Activated B cell treated with CpG ODN at 0.5 μM for 24 hours (primary cell): ENCODE data around the gene FRMD3. TPM values are rescaled to one million over a fixed set of nuclear protein-coding genes. Genes with fewer than 3 reads are reported as not detected.

Experiments used
- ATAC-seq: fragments of 200-7000 bp; cut with Tn5 transposase; one replicate; pipeline ENCODE4 v1.10.0; 2021; ENCODE audit warnings: low read depth, mild to moderate bottlenecking, moderate library complexity
- CTCF ChIA-PET: fragments of 350-600 bp; sonication (Branson Sonifier 250); formaldehyde crosslinking; loops from one replicate; lab custom pipeline; 2021; ENCODE audit warnings: antibody characterized with exemption; lab: Charles Lee
- POLR2A ChIA-PET: fragments of 350-600 bp; sonication (Branson Sonifier 250); formaldehyde crosslinking; loops from one replicate; lab custom pipeline; 2021; ENCODE audit warnings: antibody characterized with exemption; lab: Charles Lee
- DNase-seq: peaks from one replicate; pipeline ENCODE4 v3.0.0; 2022
- H3K27ac Mint-ChIP-seq: one replicate; pipeline ENCODE4 v1.8.0; 2020; ENCODE audit warnings: mixed read lengths
- H3K27me3 Mint-ChIP-seq: one replicate; pipeline ENCODE4 v1.8.0; 2021; ENCODE audit warnings: mixed read lengths
- H3K36me3 Mint-ChIP-seq: one replicate; pipeline ENCODE4 v1.8.0; 2021; ENCODE audit warnings: low read depth, mixed read lengths
- H3K4me1 Mint-ChIP-seq: one replicate; pipeline ENCODE4 v1.8.0; 2021; ENCODE audit warnings: mixed read lengths
- H3K4me3 Mint-ChIP-seq: one replicate; pipeline ENCODE4 v1.8.0; 2020; ENCODE audit warnings: mild to moderate bottlenecking, mixed read lengths
- H3K9me3 Mint-ChIP-seq: one replicate; pipeline ENCODE4 v1.8.0; 2020; ENCODE audit warnings: mixed read lengths
- CTCF ChIP-seq: fragments of 200-600 bp; IDR thresholded peaks from one replicate; pipeline ENCODE4 v1.8.0; 2022; ENCODE audit warnings: antibody characterized with exemption, mild to moderate bottlenecking
- intact Hi-C: fragments of 100-400 bp; cut with micrococcal nuclease; formaldehyde crosslinking; loops from one replicate; pipeline ENCODE4 v1.15.1; 2024
- total RNA-seq: library from RNA; stranded (reverse); gene quantifications from 2 replicates; pipeline ENCODE4 v1.2.3, GENCODE V29; 2022

FRMD3 gene
- total RNA-seq, 1 donor from 2014 or later, result 0.91 TPM

- ChIA-PET POLR2A (no interaction called here), CTCF (no interaction called here)
- DNase-seq (no peak), ATAC-seq (no peak)
- H3K4me1 Mint-ChIP-seq, result no peaks in the 10 kb centered on the region
- TF ChIP-seq CTCF, result no peak
- H3K27me3 Mint-ChIP-seq, result no peaks in the 10 kb centered on the region
- H3K36me3 Mint-ChIP-seq, result no peaks in the 10 kb centered on the region
- no peak overlapping the region for H3K4me3 Mint-ChIP-seq
- H3K9me3 Mint-ChIP-seq, result no peaks in the 10 kb centered on the region
- intact Hi-C loops, result no loop called here
- no peak overlapping the region for H3K27ac Mint-ChIP-seq
Observed at GRCh38 chr9:83505282-83505681, 32.9 kb downstream of the FRMD3 start.

- ChIA-PET POLR2A (no interaction called here), CTCF (no interaction called here)
- H3K9me3 Mint-ChIP-seq, result no peaks in the 10 kb centered on the region
- H3K27me3 Mint-ChIP-seq, result no peaks in the 10 kb centered on the region
- ATAC-seq (no peak), DNase-seq (no peak)
- no peaks in the 10 kb centered on the region for H3K4me1 Mint-ChIP-seq
- intact Hi-C loops, result no loop called here
- TF ChIP-seq CTCF, result no peak
- H3K27ac Mint-ChIP-seq, result no peak overlapping the region
- no peaks in the 10 kb centered on the region for H3K36me3 Mint-ChIP-seq
- no peak overlapping the region for H3K4me3 Mint-ChIP-seq
Observed at GRCh38 chr9:83503866-83504265, 34.3 kb downstream of the FRMD3 start.

- TF ChIP-seq CTCF, result no peak
- ChIA-PET POLR2A (no interaction called here), CTCF (no interaction called here)
- intact Hi-C loops, result no loop called here
- DNase-seq (no peak), ATAC-seq (no peak)
- no peaks in the 10 kb centered on the region for H3K4me1 Mint-ChIP-seq
- H3K27me3 Mint-ChIP-seq, result no peaks in the 10 kb centered on the region
- H3K27ac Mint-ChIP-seq, result no peak overlapping the region
- H3K4me3 Mint-ChIP-seq, result no peak overlapping the region
- H3K36me3 Mint-ChIP-seq, result no peaks in the 10 kb centered on the region
- no peaks in the 10 kb centered on the region for H3K9me3 Mint-ChIP-seq
Observed at GRCh38 chr9:83501565-83501964, 36.6 kb downstream of the FRMD3 start.

- POLR2A ChIA-PET, result no interaction called here
- TF ChIP-seq CTCF, result no peak
- Mint-ChIP-seq H3K27ac (no peak overlapping the region), H3K4me3 (no peak overlapping the region), H3K4me1 (no peaks in the 10 kb centered on the region), H3K9me3 (no peaks in the 10 kb centered on the region), H3K36me3 (no peaks in the 10 kb centered on the region), H3K27me3 (peaks cover 10% of the 10 kb centered on the region)
- CTCF ChIA-PET, result no interaction called here
- ATAC-seq, result no peak
- DNase-seq, result no peak
- intact Hi-C loops, result no loop called here
Observed at GRCh38 chr9:83497441-83497840, 40.8 kb downstream of the FRMD3 start.

- no peak for ATAC-seq
- Mint-ChIP-seq H3K27me3 (peaks cover 12% of the 10 kb centered on the region), H3K4me1 (no peaks in the 10 kb centered on the region), H3K27ac (no peak overlapping the region), H3K4me3 (no peak overlapping the region), H3K36me3 (no peaks in the 10 kb centered on the region), H3K9me3 (no peaks in the 10 kb centered on the region)
- no peak for TF ChIP-seq CTCF
- CTCF ChIA-PET, result no interaction called here
- POLR2A ChIA-PET, result no interaction called here
- no peak for DNase-seq
- intact Hi-C loops, result no loop called here
Observed at GRCh38 chr9:83491995-83492394, 46.2 kb downstream of the FRMD3 start.
